Ureter (tissue), 1 donor: ENCODE results near the gene URAD. TPM values are rescaled to one million over a fixed set of nuclear protein-coding genes. Genes with fewer than 3 reads are reported as not detected.
"Not testable (repeated sequence)": the region's sequence is repeated elsewhere in the genome, so short reads cannot be mapped to it uniquely, and the experiment has no call there.

ENCODE experiments used
- DNase-seq: peaks from one replicate; pipeline ENCODE4 v3.0.0-alpha.2; 2020; ENCODE audit warnings: low spot score
- total RNA-seq: library from RNA; stranded (reverse); gene quantifications from one replicate; pipeline ENCODE4 v1.2.4, GENCODE V29; 2023
- donor health status: DM: yes; HTN: yes; CAD: no.

The URAD gene
- total RNA-seq, 1 donor from 2014 or later = not detected

DNA sequence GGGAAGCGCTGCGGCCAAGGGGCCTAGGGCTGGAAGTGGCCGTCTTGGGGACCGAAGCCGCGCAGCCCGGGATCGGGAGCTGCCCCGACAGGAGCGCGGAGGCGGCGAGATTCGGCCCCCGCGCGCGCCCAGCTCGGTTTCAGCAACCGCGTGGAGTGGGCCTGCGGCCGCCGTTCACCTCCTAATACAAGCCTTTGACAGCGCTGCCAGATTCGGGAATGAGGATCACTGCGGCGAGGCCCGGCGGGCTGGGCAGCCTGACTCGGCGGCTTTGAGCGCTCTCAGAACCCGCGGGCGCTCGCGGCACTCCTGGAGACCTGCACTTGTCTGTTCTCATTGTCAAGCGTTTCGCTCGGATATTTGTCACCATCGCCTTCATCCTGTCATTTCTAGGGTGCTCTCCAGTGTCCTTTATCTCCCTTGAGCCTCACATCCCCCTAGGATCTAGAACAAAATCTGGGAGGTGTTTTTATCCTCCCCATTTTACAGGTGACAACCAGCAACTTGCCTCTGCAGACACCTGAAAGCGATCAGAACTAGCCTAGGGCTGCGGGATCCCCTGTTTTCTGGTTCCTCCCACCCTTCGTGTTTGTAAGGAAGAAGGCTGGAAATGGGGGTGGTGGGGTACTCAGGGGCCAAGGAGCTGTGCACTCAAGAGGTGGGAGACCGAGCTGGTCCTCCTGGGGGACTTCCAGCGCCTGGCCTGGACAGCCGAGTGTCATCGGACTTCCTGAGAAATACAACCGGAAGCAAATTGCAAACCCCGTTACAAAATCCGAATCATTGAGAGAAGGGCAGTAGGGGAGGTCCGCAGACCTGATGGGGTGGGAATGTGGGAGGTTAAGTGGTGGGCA is 17.9 kb downstream of the URAD start:
- no peak for DNase-seq

GRCh38 chr13:27969866-27970229 is 18.6 kb downstream of the URAD start:
- DNase-seq = no peak

DNA sequence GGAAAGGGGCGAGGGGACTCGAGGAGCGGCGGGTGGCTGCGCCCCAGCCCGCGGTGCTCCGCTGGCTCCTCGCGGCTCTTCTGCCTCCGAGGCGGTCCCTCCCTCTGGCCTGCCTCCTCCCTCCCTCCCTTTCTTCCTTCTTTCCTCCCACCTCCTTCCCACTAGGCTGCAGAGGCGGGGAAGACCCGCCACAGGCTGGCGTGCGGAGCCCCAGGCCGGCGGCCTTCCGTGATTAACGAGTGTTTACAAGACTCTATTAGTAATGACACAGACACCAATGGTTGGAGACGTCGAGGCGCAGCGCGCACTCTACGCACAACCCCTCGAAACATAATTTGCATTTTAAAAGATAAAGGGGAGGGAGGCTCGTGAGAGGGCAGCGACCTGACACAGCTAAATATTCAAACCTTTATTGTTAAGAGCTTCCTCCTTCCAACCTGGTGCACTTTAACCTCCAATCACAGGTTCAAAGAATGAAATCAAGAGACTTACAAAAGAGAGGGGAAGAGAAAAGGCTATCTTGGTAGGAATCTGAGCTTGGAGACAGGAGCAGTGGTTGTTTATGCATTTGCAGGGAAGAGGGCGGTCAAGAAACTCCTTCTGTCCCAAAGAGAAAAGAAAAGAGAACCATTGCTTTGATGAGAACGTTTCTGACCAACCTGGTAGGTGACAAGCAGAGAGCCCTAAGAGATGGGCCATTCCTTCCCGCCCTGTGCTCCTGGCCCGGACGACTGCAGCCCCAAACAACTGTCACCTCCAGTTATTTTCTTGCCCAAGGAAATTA is 19.2 kb downstream of the URAD start, which contains the start of gene CDX2:
Gene CDX2, minus strand, starts transcription at position 234 of the 784 bp plus-strand sequence. CDS start 309 bp downstream, outside the sequence.
- DNase-seq = no peak

GRCh38 chr13:27968316-27969081 is 20.0 kb downstream of the URAD start:
- no peak for DNase-seq

GRCh38 chr13:27967736-27968315 is 20.7 kb downstream of the URAD start:
- DNase-seq = no peak

- DNase-seq = no peak
Observed at GRCh38 chr13:27967203-27967735, 21.2 kb downstream of the URAD start.

GRCh38 chr13:27966641-27967202 is 21.8 kb downstream of the URAD start:
- DNase-seq = no peak

GRCh38 chr13:27965740-27966640 is 22.5 kb downstream of the URAD start:
- no peak for DNase-seq

GRCh38 chr13:27965343-27965739 is 23.2 kb downstream of the URAD start:
- DNase-seq = no peak

DNA sequence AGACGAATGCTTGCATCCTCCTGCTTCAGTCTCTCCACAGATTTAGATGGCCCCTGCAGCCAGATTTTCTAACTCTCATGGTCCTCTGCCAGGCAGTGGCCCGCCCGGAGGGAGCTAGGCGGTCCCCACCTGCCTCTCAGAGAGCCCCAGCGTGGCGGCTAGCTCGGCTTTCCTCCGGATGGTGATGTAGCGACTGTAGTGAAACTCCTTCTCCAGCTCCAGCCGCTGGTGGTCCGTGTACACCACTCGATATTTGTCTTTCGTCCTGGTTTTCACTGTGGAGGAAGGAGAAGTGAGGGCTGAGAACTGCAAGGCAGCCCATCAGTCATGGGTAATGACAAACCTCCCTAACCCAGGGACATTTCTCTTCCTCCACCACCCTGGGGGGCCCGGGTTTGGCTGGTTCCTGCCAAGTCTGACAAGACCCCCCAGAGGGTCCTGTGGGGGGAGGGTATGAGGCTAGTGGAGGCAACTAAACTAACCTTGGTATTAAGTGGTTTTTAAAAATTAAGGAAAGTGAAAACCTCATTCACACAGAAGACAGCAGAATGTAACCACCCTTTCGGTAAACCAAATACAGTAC is 23.7 kb downstream of the URAD start:
- no peak for DNase-seq

- DNase-seq = not testable (repeated sequence)
Observed at GRCh38 chr13:27964206-27964605, 24.3 kb downstream of the URAD start.

- no peak for DNase-seq
Observed at GRCh38 chr13:27963491-27963890, 25.0 kb downstream of the URAD start.

GRCh38 chr13:27962982-27963381 is 25.5 kb downstream of the URAD start:
- DNase-seq = no peak

- no peak for DNase-seq
Observed at GRCh38 chr13:27962128-27962841, 26.2 kb downstream of the URAD start.

GRCh38 chr13:27961227-27962085 is 27.0 kb downstream of the URAD start:
- DNase-seq = no peak

DNA sequence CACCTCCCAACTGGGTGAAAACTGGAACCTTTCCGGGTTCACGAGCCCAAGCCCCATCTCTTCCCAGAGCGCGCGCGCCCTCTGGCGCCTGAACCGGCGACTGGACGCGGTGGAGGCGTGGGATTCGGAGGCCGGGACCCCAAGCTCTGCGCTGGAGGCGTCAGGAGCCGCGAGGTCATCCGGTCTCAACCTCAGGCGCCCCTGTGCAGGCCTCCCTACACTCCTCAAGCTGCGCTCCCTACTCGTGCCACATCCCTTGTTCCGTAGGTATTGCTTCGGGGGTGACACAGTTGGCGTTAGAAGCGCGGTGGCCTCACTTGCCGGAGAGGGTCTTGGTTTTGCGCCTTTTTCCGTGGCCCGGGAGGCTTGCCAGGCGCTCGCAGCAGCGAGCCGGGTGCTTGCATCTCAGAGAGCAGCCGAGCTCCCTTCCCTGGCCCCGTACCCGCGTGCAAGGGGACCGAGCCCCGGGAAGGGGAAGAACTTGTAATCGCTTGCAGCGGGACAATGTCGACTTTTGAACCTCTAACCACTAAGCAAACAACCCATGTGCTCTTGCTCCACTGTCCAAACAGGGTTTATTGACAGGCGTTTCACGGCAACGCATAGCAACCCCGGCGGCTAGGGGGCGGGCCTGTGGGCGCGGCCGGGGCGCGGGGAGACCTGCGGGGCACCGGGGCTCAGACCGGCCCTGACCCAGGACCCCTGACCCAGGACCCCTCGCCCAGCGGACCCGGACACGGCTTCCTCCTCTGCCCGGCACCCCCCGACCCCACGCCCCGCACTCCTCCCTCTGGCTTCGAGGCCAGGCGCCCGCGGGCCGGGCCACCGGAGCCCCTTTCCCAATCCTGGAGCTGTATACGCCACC is 27.9 kb downstream of the URAD start:
- DNase-seq = no peak

DNA sequence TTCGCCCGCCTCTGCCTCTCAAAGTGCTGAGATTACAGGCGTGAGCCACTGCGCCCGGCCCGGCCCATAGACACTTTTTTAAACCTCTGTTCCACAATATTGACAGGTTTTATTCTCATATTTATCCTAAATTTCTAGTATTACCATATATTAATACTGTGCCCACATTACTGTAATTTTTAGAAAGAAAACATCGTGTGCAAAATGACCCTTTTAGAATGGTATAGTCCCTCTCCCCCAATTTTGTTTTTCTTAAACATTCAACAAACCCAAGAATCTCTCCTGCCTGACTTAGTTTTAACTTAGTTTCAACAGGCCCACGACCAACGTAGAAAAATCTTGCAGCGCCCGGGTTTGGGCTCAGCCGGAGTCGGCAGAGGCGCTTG is 28.5 kb downstream of the URAD start:
- DNase-seq = no peak
